HEK293 (cell line): ENCODE measurements around the gene ZNF560.

Experiments used
- GLIS2 ChIP-seq: fragments of 450-650 bp; formaldehyde crosslinking; IDR thresholded peaks from 2 replicates; pipeline ENCODE4 v1.5.1; 2016; ENCODE audit warnings: missing biosample characterization, missing genetic modification characterization
- IKZF3 ChIP-seq: fragments of 450-650 bp; IDR thresholded peaks from 2 replicates; pipeline ENCODE4 v1.5.0; 2018; ENCODE audit warnings: missing biosample characterization, mild to moderate bottlenecking, missing genetic modification characterization, moderate library complexity
- KLF7 ChIP-seq: fragments of 450-650 bp; formaldehyde crosslinking; IDR thresholded peaks from 2 replicates; pipeline ENCODE4 v1.5.1; 2016; ENCODE audit warnings: missing biosample characterization, missing genetic modification characterization, borderline replicate concordance
- MEIS1 ChIP-seq: sonication (generic); formaldehyde crosslinking; IDR thresholded peaks from 2 replicates; pipeline ENCODE4 v1.8.1; 2022; ENCODE audit warnings: missing genetic modification reagents, mild to moderate bottlenecking, borderline replicate concordance
- SCRT1 ChIP-seq: fragments of 450-650 bp; formaldehyde crosslinking; IDR thresholded peaks from 2 replicates; pipeline ENCODE4 v1.5.1; 2016; ENCODE audit warnings: missing biosample characterization, missing genetic modification characterization, borderline replicate concordance
- SP2 ChIP-seq: fragments of 450-650 bp; formaldehyde crosslinking; IDR thresholded peaks from 2 replicates; pipeline ENCODE4 v1.5.1; 2016; ENCODE audit warnings: missing biosample characterization, missing genetic modification characterization
- ZEB2 ChIP-seq: fragments of 450-650 bp; formaldehyde crosslinking; IDR thresholded peaks from 2 replicates; pipeline ENCODE4 v1.5.1; 2016; ENCODE audit warnings: missing biosample characterization, missing genetic modification characterization
- ZNF274 ChIP-seq, 2 experiments: fragments of 200-500 bp in 1 of 2; fragments of 450-650 bp in 1 of 2; sonication (Bioruptor generic) in 1 of 2; formaldehyde crosslinking in 1 of 2; IDR thresholded peaks; 2 replicates each; pipeline versions ENCODE4 v1.5.1 to v1.6.1; 2014 to 2016; ENCODE audit warnings: borderline replicate concordance in 1 of 2, inconsistent platforms in 1 of 2, low read length in 1 of 2, missing biosample characterization in 1 of 2, missing genetic modification characterization in 1 of 2
- ZNF292 ChIP-seq: fragments of 450-650 bp; formaldehyde crosslinking; IDR thresholded peaks from 2 replicates; pipeline ENCODE4 v1.5.1; 2016; ENCODE audit warnings: low read depth, missing biosample characterization, missing genetic modification characterization, borderline replicate concordance
- ZNF311 ChIP-seq: fragments of 450-650 bp; formaldehyde crosslinking; IDR thresholded peaks from 2 replicates; pipeline ENCODE4 v1.5.1; 2017; ENCODE audit warnings: missing biosample characterization, missing genetic modification characterization, borderline replicate concordance
- ZNF426 ChIP-seq: fragments of 450-650 bp; formaldehyde crosslinking; IDR thresholded peaks from 2 replicates; pipeline ENCODE4 v1.5.1; 2017; ENCODE audit warnings: missing biosample characterization, missing genetic modification characterization, mild to moderate bottlenecking, inconsistent platforms, moderate library complexity
- ZNF548 ChIP-seq: fragments of 450-650 bp; formaldehyde crosslinking; IDR thresholded peaks from 2 replicates; pipeline ENCODE4 v1.5.1; 2016; ENCODE audit warnings: missing biosample characterization, missing genetic modification characterization
- ZNF621 ChIP-seq: fragments of 450-650 bp; formaldehyde crosslinking; IDR thresholded peaks from 2 replicates; pipeline ENCODE4 v1.5.1; 2017; ENCODE audit warnings: missing biosample characterization, missing genetic modification characterization
- ZNF707 ChIP-seq: fragments of 450-650 bp; formaldehyde crosslinking; IDR thresholded peaks from 2 replicates; pipeline ENCODE4 v1.5.1; 2016; ENCODE audit warnings: missing biosample characterization, missing genetic modification characterization
- ZNF76 ChIP-seq: fragments of 450-650 bp; formaldehyde crosslinking; IDR thresholded peaks from 2 replicates; pipeline ENCODE4; 2016; ENCODE audit warnings: low read depth, missing biosample characterization, missing genetic modification characterization, borderline replicate concordance
- ZNF768 ChIP-seq: fragments of 450-650 bp; formaldehyde crosslinking; IDR thresholded peaks from 2 replicates; pipeline ENCODE4 v1.5.1; 2018; ENCODE audit warnings: missing biosample characterization, mild to moderate bottlenecking, missing genetic modification characterization
- ZSCAN16 ChIP-seq: fragments of 450-650 bp; formaldehyde crosslinking; IDR thresholded peaks from 2 replicates; pipeline ENCODE4 v1.5.1; 2016; ENCODE audit warnings: missing biosample characterization, missing genetic modification characterization
- ZXDB ChIP-seq: fragments of 450-650 bp; formaldehyde crosslinking; IDR thresholded peaks from 2 replicates; pipeline ENCODE4 v1.5.1; 2016; ENCODE audit warnings: missing biosample characterization, missing genetic modification characterization
- TF ChIP-seq, protein P1 (sequence below): fragments of 450-650 bp; formaldehyde crosslinking; conservative IDR thresholded peaks from 2 replicates; pipeline ENCODE4 v1.5.1; 2016; ENCODE audit warnings: low read depth, missing biosample characterization, missing genetic modification characterization
- TF ChIP-seq, protein P2 (sequence below): fragments of 450-650 bp; formaldehyde crosslinking; IDR thresholded peaks from 2 replicates; pipeline ENCODE4 v1.5.1; 2016; ENCODE audit warnings: missing biosample characterization, missing genetic modification characterization
- TF ChIP-seq, protein P3 (sequence below): fragments of 450-650 bp; formaldehyde crosslinking; IDR thresholded peaks from 2 replicates; pipeline ENCODE4 v1.5.1; 2016; ENCODE audit warnings: missing biosample characterization, missing genetic modification characterization, borderline replicate concordance
- TF ChIP-seq, protein P4 (sequence below): fragments of 450-650 bp; formaldehyde crosslinking; IDR thresholded peaks from 2 replicates; pipeline ENCODE4 v1.5.1; 2017; ENCODE audit warnings: missing biosample characterization, missing genetic modification characterization
- TF ChIP-seq, protein P5 (sequence below): fragments of 450-650 bp; formaldehyde crosslinking; IDR thresholded peaks from 2 replicates; pipeline ENCODE4 v1.5.1; 2016; ENCODE audit warnings: missing biosample characterization, missing genetic modification characterization, low read depth
- TF ChIP-seq, protein P6 (sequence below): fragments of 450-650 bp; formaldehyde crosslinking; IDR thresholded peaks from 2 replicates; pipeline ENCODE4 v1.5.1; 2016; ENCODE audit warnings: missing biosample characterization, missing genetic modification characterization

Gene ZNF560

DNA sequence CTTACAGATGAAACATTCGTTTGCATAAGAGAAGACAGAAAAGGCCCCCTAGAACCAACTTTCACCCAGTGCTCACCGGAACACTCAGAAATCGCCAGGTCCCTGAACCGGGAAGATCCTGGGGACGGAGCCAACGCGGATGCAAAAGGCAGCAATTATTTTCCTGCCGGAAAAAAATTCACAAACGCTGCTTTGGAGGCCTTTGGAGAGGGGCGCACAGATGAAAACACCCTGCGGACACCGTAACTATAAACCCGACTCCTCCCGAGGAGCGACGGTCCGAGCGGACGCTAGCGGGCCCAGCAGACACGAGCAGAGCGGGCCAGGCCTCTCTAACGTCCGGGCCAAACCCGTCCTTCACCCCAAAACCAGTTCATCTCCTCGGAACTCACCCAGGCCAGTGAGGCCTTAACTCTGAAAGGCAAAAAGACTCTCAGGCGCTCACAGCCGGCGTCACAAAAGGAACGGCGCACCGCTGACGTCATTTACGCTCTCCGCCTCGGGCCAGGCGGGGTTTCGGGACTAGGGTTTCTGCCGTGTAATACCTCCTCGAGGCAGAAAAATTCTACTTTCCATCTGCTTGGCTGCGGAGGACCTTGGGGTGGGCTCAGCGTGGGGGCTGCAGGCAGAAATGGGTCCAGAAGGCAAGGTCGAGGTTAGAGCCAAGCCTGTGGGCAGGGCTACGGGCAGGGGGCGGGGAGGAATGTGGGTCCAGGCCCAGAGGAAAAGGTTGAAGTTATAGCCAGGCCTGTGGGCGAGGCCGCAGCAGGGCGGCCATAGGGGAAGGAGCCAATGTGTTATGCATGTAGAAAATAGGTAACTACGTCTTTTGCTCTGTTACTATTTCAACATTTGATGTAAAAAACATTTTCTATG, 40.0 kb upstream of the ZNF560 start, which contains the start of gene ZNF426 (continued):
- TF ChIP-seq, protein P1, sequence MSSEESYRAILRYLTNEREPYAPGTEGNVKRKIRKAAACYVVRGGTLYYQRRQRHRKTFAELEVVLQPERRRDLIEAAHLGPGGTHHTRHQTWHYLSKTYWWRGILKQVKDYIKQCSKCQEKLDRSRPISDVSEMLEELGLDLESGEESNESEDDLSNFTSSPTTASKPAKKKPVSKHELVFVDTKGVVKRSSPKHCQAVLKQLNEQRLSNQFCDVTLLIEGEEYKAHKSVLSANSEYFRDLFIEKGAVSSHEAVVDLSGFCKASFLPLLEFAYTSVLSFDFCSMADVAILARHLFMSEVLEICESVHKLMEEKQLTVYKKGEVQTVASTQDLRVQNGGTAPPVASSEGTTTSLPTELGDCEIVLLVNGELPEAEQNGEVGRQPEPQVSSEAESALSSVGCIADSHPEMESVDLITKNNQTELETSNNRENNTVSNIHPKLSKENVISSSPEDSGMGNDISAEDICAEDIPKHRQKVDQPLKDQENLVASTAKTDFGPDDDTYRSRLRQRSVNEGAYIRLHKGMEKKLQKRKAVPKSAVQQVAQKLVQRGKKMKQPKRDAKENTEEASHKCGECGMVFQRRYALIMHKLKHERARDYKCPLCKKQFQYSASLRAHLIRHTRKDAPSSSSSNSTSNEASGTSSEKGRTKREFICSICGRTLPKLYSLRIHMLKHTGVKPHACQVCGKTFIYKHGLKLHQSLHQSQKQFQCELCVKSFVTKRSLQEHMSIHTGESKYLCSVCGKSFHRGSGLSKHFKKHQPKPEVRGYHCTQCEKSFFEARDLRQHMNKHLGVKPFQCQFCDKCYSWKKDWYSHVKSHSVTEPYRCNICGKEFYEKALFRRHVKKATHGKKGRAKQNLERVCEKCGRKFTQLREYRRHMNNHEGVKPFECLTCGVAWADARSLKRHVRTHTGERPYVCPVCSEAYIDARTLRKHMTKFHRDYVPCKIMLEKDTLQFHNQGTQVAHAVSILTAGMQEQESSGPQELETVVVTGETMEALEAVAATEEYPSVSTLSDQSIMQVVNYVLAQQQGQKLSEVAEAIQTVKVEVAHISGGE (tag by site-specific recombination) = peak; percentile 17; the same call in 1 of the 2 replicates
- TF ChIP-seq GLIS2 (no peak), SCRT1 (tag by site-specific recombination) (no peak), ZNF292 (tag by site-specific recombination) (no peak), ZNF426 (tag by site-specific recombination) (no peak), KLF7 (tag by site-specific recombination) (no peak), ZEB2 (peak; percentile 26; the same call in 1 of the 2 replicates), ZNF621 (no peak), ZNF311 (no peak), IKZF3 (tag by site-specific recombination) (no peak), SP2 (peak; percentile 72), ZNF768 (tag by site-specific recombination) (no peak), ZSCAN16 (tag by site-specific recombination) (no peak), ZNF707 (tag by site-specific recombination) (no peak), ZNF548 (tag by site-specific recombination) (no peak), ZNF274 (IDR thresholded peaks at IDR 0.05; ENCODE audit: low read length) (no peak), ZNF274 (tag by site-specific recombination; IDR thresholded peaks at IDR 0.05; ENCODE audit: borderline replicate concordance) (no peak), ZNF76 (tag by site-specific recombination) (no peak; the same call in 1 of the 2 replicates), ZXDB (tag by site-specific recombination) (peak; percentile 72; the same call in 1 of the 2 replicates), MEIS1 (CRISPR knock-in tag) (no peak)
- TF ChIP-seq, protein P2, sequence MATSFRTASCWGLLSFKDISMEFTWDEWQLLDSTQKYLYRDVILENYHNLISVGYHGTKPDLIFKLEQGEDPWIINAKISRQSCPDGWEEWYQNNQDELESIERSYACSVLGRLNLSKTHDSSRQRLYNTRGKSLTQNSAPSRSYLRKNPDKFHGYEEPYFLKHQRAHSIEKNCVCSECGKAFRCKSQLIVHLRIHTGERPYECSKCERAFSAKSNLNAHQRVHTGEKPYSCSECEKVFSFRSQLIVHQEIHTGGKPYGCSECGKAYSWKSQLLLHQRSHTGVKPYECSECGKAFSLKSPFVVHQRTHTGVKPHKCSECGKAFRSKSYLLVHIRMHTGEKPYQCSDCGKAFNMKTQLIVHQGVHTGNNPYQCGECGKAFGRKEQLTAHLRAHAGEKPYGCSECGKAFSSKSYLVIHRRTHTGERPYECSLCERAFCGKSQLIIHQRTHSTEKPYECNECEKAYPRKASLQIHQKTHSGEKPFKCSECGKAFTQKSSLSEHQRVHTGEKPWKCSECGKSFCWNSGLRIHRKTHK = no peak
- TF ChIP-seq, protein P3, sequence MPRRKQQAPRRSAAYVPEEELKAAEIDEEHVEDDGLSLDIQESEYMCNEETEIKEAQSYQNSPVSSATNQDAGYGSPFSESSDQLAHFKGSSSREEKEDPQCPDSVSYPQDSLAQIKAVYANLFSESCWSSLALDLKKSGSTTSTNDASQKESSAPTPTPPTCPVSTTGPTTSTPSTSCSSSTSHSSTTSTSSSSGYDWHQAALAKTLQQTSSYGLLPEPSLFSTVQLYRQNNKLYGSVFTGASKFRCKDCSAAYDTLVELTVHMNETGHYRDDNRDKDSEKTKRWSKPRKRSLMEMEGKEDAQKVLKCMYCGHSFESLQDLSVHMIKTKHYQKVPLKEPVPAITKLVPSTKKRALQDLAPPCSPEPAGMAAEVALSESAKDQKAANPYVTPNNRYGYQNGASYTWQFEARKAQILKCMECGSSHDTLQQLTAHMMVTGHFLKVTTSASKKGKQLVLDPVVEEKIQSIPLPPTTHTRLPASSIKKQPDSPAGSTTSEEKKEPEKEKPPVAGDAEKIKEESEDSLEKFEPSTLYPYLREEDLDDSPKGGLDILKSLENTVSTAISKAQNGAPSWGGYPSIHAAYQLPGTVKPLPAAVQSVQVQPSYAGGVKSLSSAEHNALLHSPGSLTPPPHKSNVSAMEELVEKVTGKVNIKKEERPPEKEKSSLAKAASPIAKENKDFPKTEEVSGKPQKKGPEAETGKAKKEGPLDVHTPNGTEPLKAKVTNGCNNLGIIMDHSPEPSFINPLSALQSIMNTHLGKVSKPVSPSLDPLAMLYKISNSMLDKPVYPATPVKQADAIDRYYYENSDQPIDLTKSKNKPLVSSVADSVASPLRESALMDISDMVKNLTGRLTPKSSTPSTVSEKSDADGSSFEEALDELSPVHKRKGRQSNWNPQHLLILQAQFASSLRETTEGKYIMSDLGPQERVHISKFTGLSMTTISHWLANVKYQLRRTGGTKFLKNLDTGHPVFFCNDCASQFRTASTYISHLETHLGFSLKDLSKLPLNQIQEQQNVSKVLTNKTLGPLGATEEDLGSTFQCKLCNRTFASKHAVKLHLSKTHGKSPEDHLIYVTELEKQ (tag by site-specific recombination) = no peak
- TF ChIP-seq, protein P4, sequence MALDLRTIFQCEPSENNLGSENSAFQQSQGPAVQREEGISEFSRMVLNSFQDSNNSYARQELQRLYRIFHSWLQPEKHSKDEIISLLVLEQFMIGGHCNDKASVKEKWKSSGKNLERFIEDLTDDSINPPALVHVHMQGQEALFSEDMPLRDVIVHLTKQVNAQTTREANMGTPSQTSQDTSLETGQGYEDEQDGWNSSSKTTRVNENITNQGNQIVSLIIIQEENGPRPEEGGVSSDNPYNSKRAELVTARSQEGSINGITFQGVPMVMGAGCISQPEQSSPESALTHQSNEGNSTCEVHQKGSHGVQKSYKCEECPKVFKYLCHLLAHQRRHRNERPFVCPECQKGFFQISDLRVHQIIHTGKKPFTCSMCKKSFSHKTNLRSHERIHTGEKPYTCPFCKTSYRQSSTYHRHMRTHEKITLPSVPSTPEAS (tag by site-specific recombination) = no peak
- TF ChIP-seq, protein P5, sequence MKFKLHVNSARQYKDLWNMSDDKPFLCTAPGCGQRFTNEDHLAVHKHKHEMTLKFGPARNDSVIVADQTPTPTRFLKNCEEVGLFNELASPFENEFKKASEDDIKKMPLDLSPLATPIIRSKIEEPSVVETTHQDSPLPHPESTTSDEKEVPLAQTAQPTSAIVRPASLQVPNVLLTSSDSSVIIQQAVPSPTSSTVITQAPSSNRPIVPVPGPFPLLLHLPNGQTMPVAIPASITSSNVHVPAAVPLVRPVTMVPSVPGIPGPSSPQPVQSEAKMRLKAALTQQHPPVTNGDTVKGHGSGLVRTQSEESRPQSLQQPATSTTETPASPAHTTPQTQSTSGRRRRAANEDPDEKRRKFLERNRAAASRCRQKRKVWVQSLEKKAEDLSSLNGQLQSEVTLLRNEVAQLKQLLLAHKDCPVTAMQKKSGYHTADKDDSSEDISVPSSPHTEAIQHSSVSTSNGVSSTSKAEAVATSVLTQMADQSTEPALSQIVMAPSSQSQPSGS (tag by site-specific recombination) = peak; percentile 98
- TF ChIP-seq, protein P6, sequence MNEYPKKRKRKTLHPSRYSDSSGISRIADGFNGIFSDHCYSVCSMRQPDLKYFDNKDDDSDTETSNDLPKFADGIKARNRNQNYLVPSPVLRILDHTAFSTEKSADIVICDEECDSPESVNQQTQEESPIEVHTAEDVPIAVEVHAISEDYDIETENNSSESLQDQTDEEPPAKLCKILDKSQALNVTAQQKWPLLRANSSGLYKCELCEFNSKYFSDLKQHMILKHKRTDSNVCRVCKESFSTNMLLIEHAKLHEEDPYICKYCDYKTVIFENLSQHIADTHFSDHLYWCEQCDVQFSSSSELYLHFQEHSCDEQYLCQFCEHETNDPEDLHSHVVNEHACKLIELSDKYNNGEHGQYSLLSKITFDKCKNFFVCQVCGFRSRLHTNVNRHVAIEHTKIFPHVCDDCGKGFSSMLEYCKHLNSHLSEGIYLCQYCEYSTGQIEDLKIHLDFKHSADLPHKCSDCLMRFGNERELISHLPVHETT = no peak
